ENCODE results near the gene CCDC122.

Gene CCDC122

DNA sequence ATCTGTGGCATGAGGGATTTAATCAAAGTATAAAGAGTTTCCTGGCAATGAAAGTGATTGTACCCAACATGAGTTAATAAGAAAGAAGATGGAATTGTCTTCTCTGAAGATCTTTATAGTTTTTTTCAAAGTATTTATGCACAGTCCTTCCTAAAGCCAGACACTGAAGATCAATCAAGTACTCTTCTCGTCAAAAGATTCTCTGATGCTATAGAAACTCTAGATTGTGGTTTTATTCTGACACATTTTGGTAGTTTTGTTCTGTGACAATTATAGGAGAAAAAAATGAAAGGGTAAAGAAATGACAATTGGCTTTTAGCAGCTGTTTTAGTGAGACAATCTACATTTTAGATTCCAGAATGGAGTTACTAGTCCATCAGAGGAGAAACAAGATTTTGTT, 82.4 kb downstream of the CCDC122 start:
- no peak overlapping the region for H3K4me3 ChIP-seq (ENCODE audit: low read length)
- no peak overlapping the region for H3K27ac ChIP-seq (ENCODE audit: low read length)
- no peaks in the 10 kb centered on the region for H3K9me3 ChIP-seq (replicated peaks; ENCODE audit: insufficient read depth, low read length)
- H3K9ac ChIP-seq (ENCODE audit: low read length) = no peak overlapping the region
- no peaks in the 10 kb centered on the region for H3K79me2 ChIP-seq (ENCODE audit: low read length)
- DNase-seq = no peak
- no peaks in the 10 kb centered on the region for H3F3A ChIP-seq (ENCODE audit: insufficient read depth, low read length)
- H3K27me3 ChIP-seq (replicated peaks; ENCODE audit: insufficient read depth, low read length) = no peaks in the 10 kb centered on the region
- H3K36me3 ChIP-seq (replicated peaks; ENCODE audit: insufficient read depth, low read length) = no peaks in the 10 kb centered on the region
- H3K9me2 ChIP-seq (replicated peaks; ENCODE audit: insufficient read depth, low read length) = no peaks in the 10 kb centered on the region
- no peak overlapping the region for H3K4me2 ChIP-seq (ENCODE audit: low read depth, low read length)
- no peaks in the 10 kb centered on the region for H4K20me1 ChIP-seq (ENCODE audit: insufficient read depth, low read length)
- H2AFZ ChIP-seq (ENCODE audit: low read length) = no peak overlapping the region
- no peaks in the 10 kb centered on the region for H3K4me1 ChIP-seq (ENCODE audit: low read length)
- TF ChIP-seq, protein P1, sequence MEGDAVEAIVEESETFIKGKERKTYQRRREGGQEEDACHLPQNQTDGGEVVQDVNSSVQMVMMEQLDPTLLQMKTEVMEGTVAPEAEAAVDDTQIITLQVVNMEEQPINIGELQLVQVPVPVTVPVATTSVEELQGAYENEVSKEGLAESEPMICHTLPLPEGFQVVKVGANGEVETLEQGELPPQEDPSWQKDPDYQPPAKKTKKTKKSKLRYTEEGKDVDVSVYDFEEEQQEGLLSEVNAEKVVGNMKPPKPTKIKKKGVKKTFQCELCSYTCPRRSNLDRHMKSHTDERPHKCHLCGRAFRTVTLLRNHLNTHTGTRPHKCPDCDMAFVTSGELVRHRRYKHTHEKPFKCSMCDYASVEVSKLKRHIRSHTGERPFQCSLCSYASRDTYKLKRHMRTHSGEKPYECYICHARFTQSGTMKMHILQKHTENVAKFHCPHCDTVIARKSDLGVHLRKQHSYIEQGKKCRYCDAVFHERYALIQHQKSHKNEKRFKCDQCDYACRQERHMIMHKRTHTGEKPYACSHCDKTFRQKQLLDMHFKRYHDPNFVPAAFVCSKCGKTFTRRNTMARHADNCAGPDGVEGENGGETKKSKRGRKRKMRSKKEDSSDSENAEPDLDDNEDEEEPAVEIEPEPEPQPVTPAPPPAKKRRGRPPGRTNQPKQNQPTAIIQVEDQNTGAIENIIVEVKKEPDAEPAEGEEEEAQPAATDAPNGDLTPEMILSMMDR (IDR thresholded peaks at IDR 0.05; ENCODE audit: low read length) = no peak
- TF ChIP-seq EZH2phosphoT487 (IDR thresholded peaks at IDR 0.05; ENCODE audit: low read length) (no peak), EZH2 (optimal IDR thresholded peaks at IDR 0.05; ENCODE audit: low read depth, low read length) (no peak)

DNA sequence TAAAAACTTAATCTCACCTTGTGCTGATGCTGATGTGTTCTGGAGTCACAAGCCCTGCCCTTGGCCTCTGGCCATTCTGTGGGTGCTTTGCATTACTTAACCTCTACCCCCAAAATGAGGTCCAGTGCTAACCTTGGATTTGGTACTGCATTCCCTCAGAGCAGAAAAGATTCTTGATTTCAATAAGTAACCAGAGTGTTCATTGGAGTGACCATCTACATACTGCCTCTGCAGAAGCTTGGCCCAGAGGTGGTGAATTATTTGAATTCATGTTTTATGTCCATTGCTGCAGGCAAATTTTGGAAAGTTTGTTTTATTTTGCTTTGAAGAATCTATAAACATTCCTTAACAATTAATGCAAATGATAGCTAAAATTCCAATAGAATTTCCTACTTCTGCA, 85.1 kb downstream of the CCDC122 start:
- no peak overlapping the region for H2AFZ ChIP-seq (ENCODE audit: low read length)
- H3K79me2 ChIP-seq (ENCODE audit: low read length) = no peaks in the 10 kb centered on the region
- H3K27ac ChIP-seq (ENCODE audit: low read length) = no peak overlapping the region
- H3K4me1 ChIP-seq (ENCODE audit: low read length) = no peaks in the 10 kb centered on the region
- TF ChIP-seq, protein P1 (IDR thresholded peaks at IDR 0.05; ENCODE audit: low read length) = no peak
- no peak for TF ChIP-seq EZH2 (optimal IDR thresholded peaks at IDR 0.05; ENCODE audit: low read depth, low read length)
- no peak for TF ChIP-seq EZH2phosphoT487 (IDR thresholded peaks at IDR 0.05; ENCODE audit: low read length)
- no peak overlapping the region for H3K4me2 ChIP-seq (ENCODE audit: low read depth, low read length)
- no peak overlapping the region for H3K4me3 ChIP-seq (ENCODE audit: low read length)
- no peaks in the 10 kb centered on the region for H3F3A ChIP-seq (ENCODE audit: insufficient read depth, low read length)
- no peak for DNase-seq
- H3K9ac ChIP-seq (ENCODE audit: low read length) = no peak overlapping the region
- H4K20me1 ChIP-seq (ENCODE audit: insufficient read depth, low read length) = no peaks in the 10 kb centered on the region
- no peaks in the 10 kb centered on the region for H3K36me3 ChIP-seq (replicated peaks; ENCODE audit: insufficient read depth, low read length)
- H3K9me3 ChIP-seq (replicated peaks; ENCODE audit: insufficient read depth, low read length) = no peaks in the 10 kb centered on the region
- no peaks in the 10 kb centered on the region for H3K27me3 ChIP-seq (replicated peaks; ENCODE audit: insufficient read depth, low read length)
- no peaks in the 10 kb centered on the region for H3K9me2 ChIP-seq (replicated peaks; ENCODE audit: insufficient read depth, low read length)

DNA sequence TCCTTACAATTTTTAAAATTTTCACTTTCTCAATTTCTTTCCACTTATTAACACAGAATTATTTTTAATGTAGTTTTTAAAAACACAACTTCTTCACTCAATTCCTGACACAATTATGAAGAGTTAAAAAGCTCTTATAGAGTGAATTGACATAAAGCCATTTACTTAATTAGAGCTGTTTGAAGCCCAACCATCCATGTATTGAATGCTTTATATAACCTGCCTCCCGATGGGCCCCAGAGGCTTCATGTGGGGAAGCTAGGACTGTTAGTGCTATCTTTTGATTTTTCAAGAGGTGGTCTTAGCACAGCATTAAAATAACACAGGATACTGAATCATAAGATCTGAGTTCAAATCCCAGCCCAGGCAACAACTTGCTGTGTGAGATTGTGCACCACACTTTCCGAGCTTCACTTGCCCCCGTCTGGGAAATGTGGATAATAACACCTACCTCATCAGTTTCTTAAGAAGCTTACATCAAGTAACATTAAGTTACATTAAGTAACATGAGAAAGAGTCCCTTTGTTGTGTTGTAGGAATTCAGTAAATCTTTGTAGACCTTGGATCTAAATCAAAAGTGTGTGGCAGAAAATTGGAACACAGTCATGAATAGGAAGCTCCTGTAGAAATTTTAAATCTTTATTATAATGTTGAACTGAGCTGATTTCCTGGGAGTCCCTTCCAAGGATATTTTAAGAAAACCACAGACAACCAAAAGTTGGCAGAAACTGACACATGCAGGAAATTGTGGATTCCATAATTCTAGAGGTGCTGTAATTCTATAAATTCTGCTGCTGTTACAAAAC, 87.3 kb downstream of the CCDC122 start:
- Histone ChIP-seq H3K27ac (ENCODE audit: low read length) (no peak overlapping the region), H3K4me2 (ENCODE audit: low read depth, low read length) (no peak overlapping the region), H3K4me1 (ENCODE audit: low read length) (no peaks in the 10 kb centered on the region), H3K4me3 (ENCODE audit: low read length) (no peak overlapping the region), H3K9me3 (replicated peaks; ENCODE audit: insufficient read depth, low read length) (no peaks in the 10 kb centered on the region), H3F3A (ENCODE audit: insufficient read depth, low read length) (no peaks in the 10 kb centered on the region), H4K20me1 (ENCODE audit: insufficient read depth, low read length) (no peaks in the 10 kb centered on the region), H3K79me2 (ENCODE audit: low read length) (no peaks in the 10 kb centered on the region), H2AFZ (ENCODE audit: low read length) (no peak overlapping the region), H3K36me3 (replicated peaks; ENCODE audit: insufficient read depth, low read length) (no peaks in the 10 kb centered on the region), H3K27me3 (replicated peaks; ENCODE audit: insufficient read depth, low read length) (no peaks in the 10 kb centered on the region), H3K9ac (ENCODE audit: low read length) (no peak overlapping the region), H3K9me2 (replicated peaks; ENCODE audit: insufficient read depth, low read length) (no peaks in the 10 kb centered on the region)
- no peak for TF ChIP-seq EZH2phosphoT487 (IDR thresholded peaks at IDR 0.05; ENCODE audit: low read length)
- TF ChIP-seq, protein P1 (IDR thresholded peaks at IDR 0.05; ENCODE audit: low read length) = no peak
- TF ChIP-seq EZH2 (optimal IDR thresholded peaks at IDR 0.05; ENCODE audit: low read depth, low read length) = no peak
- no peak for DNase-seq

Measured in MM.1S (cell line).